Measurements from ENCODE around the gene CLEC19A. TPM values are rescaled to one million over a fixed set of nuclear protein-coding genes. Genes with fewer than 3 reads are reported as not detected.

Gene CLEC19A
- total RNA-seq, 4 donors from 2014 or later = not detected

- no peak overlapping the region for H3K4me3 ChIP-seq
- H3K9me3 ChIP-seq = no peaks in the 10 kb centered on the region
- no peaks in the 10 kb centered on the region for H3K36me3 ChIP-seq
- no peaks in the 10 kb centered on the region for H3K4me1 ChIP-seq
- no peak for DNase-seq
- H3K27me3 ChIP-seq = no peaks in the 10 kb centered on the region
- no peak for TF ChIP-seq POLR2A (IDR thresholded peaks at IDR 0.05)
- TF ChIP-seq, protein P1, sequence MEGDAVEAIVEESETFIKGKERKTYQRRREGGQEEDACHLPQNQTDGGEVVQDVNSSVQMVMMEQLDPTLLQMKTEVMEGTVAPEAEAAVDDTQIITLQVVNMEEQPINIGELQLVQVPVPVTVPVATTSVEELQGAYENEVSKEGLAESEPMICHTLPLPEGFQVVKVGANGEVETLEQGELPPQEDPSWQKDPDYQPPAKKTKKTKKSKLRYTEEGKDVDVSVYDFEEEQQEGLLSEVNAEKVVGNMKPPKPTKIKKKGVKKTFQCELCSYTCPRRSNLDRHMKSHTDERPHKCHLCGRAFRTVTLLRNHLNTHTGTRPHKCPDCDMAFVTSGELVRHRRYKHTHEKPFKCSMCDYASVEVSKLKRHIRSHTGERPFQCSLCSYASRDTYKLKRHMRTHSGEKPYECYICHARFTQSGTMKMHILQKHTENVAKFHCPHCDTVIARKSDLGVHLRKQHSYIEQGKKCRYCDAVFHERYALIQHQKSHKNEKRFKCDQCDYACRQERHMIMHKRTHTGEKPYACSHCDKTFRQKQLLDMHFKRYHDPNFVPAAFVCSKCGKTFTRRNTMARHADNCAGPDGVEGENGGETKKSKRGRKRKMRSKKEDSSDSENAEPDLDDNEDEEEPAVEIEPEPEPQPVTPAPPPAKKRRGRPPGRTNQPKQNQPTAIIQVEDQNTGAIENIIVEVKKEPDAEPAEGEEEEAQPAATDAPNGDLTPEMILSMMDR (IDR thresholded peaks at IDR 0.05) = no peak
- no peak overlapping the region for H3K27ac ChIP-seq
Measured at GRCh38 chr16:19286827-19287226, 1.3 kb downstream of the CLEC19A start.

DNA sequence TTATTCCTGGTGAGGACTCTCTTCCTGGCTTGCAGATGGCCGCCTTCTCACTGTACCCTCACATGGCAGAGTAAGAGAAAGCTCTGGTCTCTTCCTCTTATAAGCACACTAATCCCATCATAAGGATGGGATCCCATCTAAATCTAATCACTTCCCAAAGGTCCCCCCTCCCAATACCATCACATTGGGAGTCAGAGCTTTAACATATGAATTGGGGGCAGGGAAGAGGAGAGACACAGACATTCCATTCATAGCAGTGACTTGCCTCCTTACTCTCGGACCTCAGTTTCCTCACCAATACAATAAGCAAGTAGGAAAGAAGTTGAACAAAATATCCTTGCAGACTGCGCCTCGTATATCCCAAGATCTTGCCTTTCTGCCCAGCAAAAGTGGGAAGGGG, 1.7 kb downstream of the CLEC19A start:
- no peak overlapping the region for H3K4me3 ChIP-seq
- TF ChIP-seq, protein P1 (IDR thresholded peaks at IDR 0.05) = no peak
- TF ChIP-seq POLR2A (IDR thresholded peaks at IDR 0.05) = no peak

DNA sequence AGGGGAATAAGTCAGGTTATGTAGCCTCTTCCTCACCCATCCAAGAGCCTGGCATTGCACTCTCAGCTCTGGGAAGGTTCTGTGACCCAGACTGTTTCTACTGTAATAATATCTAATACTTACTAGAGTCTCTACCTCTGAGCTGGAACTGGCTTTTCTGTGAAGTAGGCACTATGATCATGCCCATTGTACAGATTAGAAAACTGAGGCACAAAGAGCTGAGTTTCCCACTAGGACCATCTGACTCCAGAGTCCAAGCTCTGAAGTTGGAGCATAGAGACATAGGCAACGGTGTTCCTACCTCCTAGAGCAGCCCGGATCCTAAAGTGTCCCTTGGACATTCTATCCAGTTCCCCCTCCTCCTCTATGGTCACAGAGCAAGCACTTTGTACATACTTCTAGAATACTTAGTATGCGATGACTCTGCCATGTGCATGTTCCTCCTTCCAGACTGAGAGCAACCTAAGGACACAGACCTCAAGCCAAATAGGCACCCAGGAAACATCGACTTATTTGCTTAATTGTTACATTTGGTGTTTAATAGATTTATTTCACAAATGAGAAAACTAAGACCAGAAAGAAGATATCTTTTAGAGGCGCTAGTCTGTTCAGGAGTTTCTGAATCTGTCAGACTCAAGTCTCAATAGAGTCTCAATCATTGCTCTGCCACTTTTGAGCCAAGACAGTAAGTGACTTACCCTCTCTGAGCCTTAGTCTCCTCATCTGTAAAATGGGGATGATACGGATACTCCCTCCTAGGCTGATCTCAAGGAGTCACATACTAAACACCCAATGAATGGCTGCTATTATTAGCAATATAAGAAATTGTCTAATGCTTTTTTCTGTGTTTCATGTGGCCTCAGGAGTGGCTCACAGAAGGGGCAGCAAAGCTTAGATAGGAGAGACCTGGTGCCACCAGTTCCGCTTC, 3.6 kb downstream of the CLEC19A start:
- no peaks in the 10 kb centered on the region for H3K27me3 ChIP-seq
- H3K4me1 ChIP-seq = no peaks in the 10 kb centered on the region
- H3K4me3 ChIP-seq = no peak overlapping the region
- no peaks in the 10 kb centered on the region for H3K9me3 ChIP-seq
- TF ChIP-seq POLR2A (IDR thresholded peaks at IDR 0.05) = no peak
- TF ChIP-seq, protein P1 (IDR thresholded peaks at IDR 0.05) = no peak
- no peak overlapping the region for H3K27ac ChIP-seq
- no peaks in the 10 kb centered on the region for H3K36me3 ChIP-seq
- DNase-seq = no peak

More for the DNA sequence above, 1.7 kb downstream of the CLEC19A start:
- no peak overlapping the region for H3K27ac ChIP-seq
- DNase-seq = no peak
- H3K27me3 ChIP-seq = no peaks in the 10 kb centered on the region
- H3K36me3 ChIP-seq = no peaks in the 10 kb centered on the region
- H3K4me1 ChIP-seq = no peaks in the 10 kb centered on the region
- H3K9me3 ChIP-seq = no peaks in the 10 kb centered on the region

- Histone ChIP-seq H3K9me3 (no peaks in the 10 kb centered on the region), H3K27ac (no peak overlapping the region), H3K4me1 (peaks cover 0 to 4% (median 0%) of the 10 kb centered on the region in 4 donors), H3K36me3 (no peaks in the 10 kb centered on the region), H3K4me3 (no peak overlapping the region), H3K27me3 (no peaks in the 10 kb centered on the region)
- TF ChIP-seq, protein P1 (IDR thresholded peaks at IDR 0.05) = no peak
- TF ChIP-seq POLR2A (IDR thresholded peaks at IDR 0.05) = no peak
- no peak for DNase-seq
Measured at GRCh38 chr16:19289811-19290485, 4.4 kb downstream of the CLEC19A start.

DNA sequence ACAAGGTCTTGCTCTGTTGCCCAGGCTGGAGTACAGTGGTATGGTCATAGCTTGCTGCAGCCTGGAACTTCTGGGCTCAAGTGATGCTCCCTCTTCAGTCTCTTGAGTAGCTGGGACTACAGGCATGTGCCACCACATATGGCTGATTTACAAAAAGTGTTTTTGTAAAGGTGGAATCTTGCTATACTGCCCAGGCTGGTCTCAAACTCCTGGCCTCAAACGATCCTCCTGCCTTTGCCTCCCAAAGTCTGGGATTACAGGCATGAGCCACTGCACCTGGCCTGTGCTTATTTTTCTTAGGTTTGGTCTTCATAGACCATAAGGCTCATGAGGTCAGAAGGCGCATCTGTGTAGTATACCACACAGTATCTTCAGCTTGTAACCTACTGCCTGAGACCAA, 5.3 kb downstream of the CLEC19A start:
- Histone ChIP-seq H3K36me3 (no peaks in the 10 kb centered on the region), H3K27me3 (no peaks in the 10 kb centered on the region), H3K4me1 (peaks cover 0 to 4% (median 0%) of the 10 kb centered on the region in 4 donors), H3K9me3 (no peaks in the 10 kb centered on the region), H3K27ac (no peak overlapping the region), H3K4me3 (no peak overlapping the region)
- DNase-seq = no peak
- TF ChIP-seq POLR2A (IDR thresholded peaks at IDR 0.05) = no peak
- TF ChIP-seq, protein P1 (IDR thresholded peaks at IDR 0.05) = no peak
